Raji (cell line): Measurements from ENCODE around the gene DMP1.

Source experiments
- POLR2A ChIP-seq: IDR thresholded peaks from 2 replicates; pipeline ENCODE4 v1.6.1; 2011; ENCODE audit warnings: low read depth, low read length, control low read depth; ENCODE audit not compliant: insufficient read depth

Gene DMP1

GRCh38 chr4:87649980-87650379, at the start of gene DMP1:
Gene DMP1, plus strand, starts transcription at chr4:87650280. Its CDS starts 6,213 bp downstream, at chr4:87656493.
- no peak for TF ChIP-seq POLR2A

- no peak for TF ChIP-seq POLR2A
Observed at GRCh38 chr4:87601361-87601760, 48.7 kb upstream of the DMP1 start.

GRCh38 chr4:87608229-87608628, 41.9 kb upstream of the DMP1 start, which contains the start of gene DSPP:
Gene DSPP, plus strand, starts transcription at chr4:87608529. Its CDS starts 2,380 bp downstream, at chr4:87610909.
- no peak for TF ChIP-seq POLR2A

- TF ChIP-seq POLR2A, result no peak
Observed at GRCh38 chr4:87614292-87614890, 35.7 kb upstream of the DMP1 start.

- no peak for TF ChIP-seq POLR2A
Observed at GRCh38 chr4:87616268-87616667, 33.8 kb upstream of the DMP1 start.

GRCh38 chr4:87620086-87620485, 30.0 kb upstream of the DMP1 start:
- no peak for TF ChIP-seq POLR2A

GRCh38 chr4:87620491-87620890, 29.6 kb upstream of the DMP1 start:
- no peak for TF ChIP-seq POLR2A

GRCh38 chr4:87622303-87622702, 27.8 kb upstream of the DMP1 start:
- no peak for TF ChIP-seq POLR2A

GRCh38 chr4:87624698-87625097, 25.4 kb upstream of the DMP1 start:
- no peak for TF ChIP-seq POLR2A

- TF ChIP-seq POLR2A, result no peak
Observed at GRCh38 chr4:87631668-87632067, 18.4 kb upstream of the DMP1 start.

GRCh38 chr4:87632469-87632868, 17.6 kb upstream of the DMP1 start:
- TF ChIP-seq POLR2A, result no peak

GRCh38 chr4:87633243-87633642, 16.8 kb upstream of the DMP1 start:
- TF ChIP-seq POLR2A, result no peak

GRCh38 chr4:87644286-87644685, 5.8 kb upstream of the DMP1 start:
- no peak for TF ChIP-seq POLR2A

- TF ChIP-seq POLR2A, result no peak
Observed at GRCh38 chr4:87650938-87651337, 858 bp downstream of the DMP1 start.

- no peak for TF ChIP-seq POLR2A
Observed at GRCh38 chr4:87651941-87652340, 1.9 kb downstream of the DMP1 start.

GRCh38 chr4:87654487-87655044, 4.5 kb downstream of the DMP1 start:
- no peak for TF ChIP-seq POLR2A

- TF ChIP-seq POLR2A, result no peak
Observed at GRCh38 chr4:87657525-87657924, 7.4 kb downstream of the DMP1 start.
